ENCODE results near the gene TEX14. TPM values are rescaled to one million over a fixed set of nuclear protein-coding genes. Genes with fewer than 3 reads are reported as not detected.

Gene TEX14
- polyA plus RNA-seq, 1 donor (not counting 4 experiments of a cell fraction or from before 2014, with no cell fraction given), result 0.16 TPM

DNA sequence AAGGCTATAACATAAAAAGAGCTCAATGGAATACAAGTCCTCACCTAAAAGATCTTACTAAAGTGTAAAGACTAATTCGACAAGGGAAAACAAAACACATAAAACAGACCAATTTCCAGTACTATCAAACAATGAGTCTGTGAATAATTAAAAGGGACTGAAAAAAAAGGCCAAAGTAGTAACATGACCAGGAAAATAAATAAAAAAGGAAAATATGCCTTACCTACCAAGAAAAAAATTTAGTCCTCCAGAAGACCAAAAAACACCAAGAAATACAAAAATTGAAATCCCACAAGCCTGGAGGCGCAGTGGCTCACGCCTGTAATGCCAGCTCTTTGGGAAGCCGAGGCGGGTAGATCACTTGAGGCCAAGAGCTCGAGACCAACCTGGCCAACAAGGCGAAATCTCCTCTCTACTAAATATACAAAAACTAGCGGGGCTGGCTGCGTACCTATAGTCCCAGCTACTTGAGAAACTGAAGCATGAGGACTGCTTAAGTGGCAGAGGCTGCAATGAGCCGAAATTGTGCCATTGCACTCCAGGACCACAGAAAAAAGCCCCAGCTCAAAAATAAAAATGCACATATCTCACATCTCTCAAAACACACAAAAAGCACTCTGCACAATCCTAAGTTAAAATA, 60.8 kb downstream of the TEX14 start:
- H3K4me3 ChIP-seq (ENCODE audit: control insufficient read depth in 2 of 3, extremely low read depth in 1 of 3, insufficient read depth in 2 of 3, low read depth in 1 of 3, low read length in 3 of 3), result no peak overlapping the region
- no peaks in the 10 kb centered on the region for H3K9me3 ChIP-seq (ENCODE audit: control insufficient read depth, low read depth, low read length)
- H2AFZ ChIP-seq (ENCODE audit: control insufficient read depth, low read length), result no peak overlapping the region
- no peaks in the 10 kb centered on the region for H3K9me1 ChIP-seq (ENCODE audit: control insufficient read depth, extremely low read depth, insufficient read depth, low read length)
- DNase-seq (ENCODE audit: low read depth, low spot score) (no peak), FAIRE-seq (no peak)
- H3K36me3 ChIP-seq (ENCODE audit: control insufficient read depth in 2 of 2, extremely low read depth in 1 of 2, insufficient read depth in 2 of 2, low read length in 2 of 2), result no peaks in the 10 kb centered on the region
- H3K4me1 ChIP-seq (ENCODE audit: control insufficient read depth, extremely low read depth, insufficient read depth, low read length), result peaks cover 6% of the 10 kb centered on the region
- H3K27me3 ChIP-seq (ENCODE audit: control insufficient read depth, extremely low read depth, insufficient read depth, low read length), result no peaks in the 10 kb centered on the region
- H3K27ac ChIP-seq (ENCODE audit: control insufficient read depth, insufficient read depth, low read length), result no peak overlapping the region
- dilution Hi-C loops (cut with MboI; ENCODE audit: extremely low pct_ligation_motif_present, low sequenced_read_pairs), result no loop called here
- no peak for TF ChIP-seq EZH2 (IDR thresholded peaks at IDR 0.05; ENCODE audit: low read length)
- TF ChIP-seq, protein P1, sequence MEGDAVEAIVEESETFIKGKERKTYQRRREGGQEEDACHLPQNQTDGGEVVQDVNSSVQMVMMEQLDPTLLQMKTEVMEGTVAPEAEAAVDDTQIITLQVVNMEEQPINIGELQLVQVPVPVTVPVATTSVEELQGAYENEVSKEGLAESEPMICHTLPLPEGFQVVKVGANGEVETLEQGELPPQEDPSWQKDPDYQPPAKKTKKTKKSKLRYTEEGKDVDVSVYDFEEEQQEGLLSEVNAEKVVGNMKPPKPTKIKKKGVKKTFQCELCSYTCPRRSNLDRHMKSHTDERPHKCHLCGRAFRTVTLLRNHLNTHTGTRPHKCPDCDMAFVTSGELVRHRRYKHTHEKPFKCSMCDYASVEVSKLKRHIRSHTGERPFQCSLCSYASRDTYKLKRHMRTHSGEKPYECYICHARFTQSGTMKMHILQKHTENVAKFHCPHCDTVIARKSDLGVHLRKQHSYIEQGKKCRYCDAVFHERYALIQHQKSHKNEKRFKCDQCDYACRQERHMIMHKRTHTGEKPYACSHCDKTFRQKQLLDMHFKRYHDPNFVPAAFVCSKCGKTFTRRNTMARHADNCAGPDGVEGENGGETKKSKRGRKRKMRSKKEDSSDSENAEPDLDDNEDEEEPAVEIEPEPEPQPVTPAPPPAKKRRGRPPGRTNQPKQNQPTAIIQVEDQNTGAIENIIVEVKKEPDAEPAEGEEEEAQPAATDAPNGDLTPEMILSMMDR (optimal IDR thresholded peaks at IDR 0.05 in 1 of 3, IDR thresholded peaks at IDR 0.05 in 1 of 3, conservative IDR thresholded peaks at IDR 0.05 in 1 of 3; ENCODE audit: extremely low read depth in 1 of 3, insufficient read depth in 2 of 3, low read length in 3 of 3), result no peak
- no peak overlapping the region for H3K9ac ChIP-seq (ENCODE audit: control insufficient read depth, extremely low read depth, insufficient read depth, low read length)
- no peaks in the 10 kb centered on the region for H3K79me2 ChIP-seq (ENCODE audit: control insufficient read depth, insufficient read depth, low read length)
- no peak overlapping the region for H3K4me2 ChIP-seq (ENCODE audit: control insufficient read depth, extremely low read depth, insufficient read depth, low read depth, low read length)
- no peaks in the 10 kb centered on the region for H4K20me1 ChIP-seq (ENCODE audit: control insufficient read depth, extremely low read depth, insufficient read depth, low read length)

DNA sequence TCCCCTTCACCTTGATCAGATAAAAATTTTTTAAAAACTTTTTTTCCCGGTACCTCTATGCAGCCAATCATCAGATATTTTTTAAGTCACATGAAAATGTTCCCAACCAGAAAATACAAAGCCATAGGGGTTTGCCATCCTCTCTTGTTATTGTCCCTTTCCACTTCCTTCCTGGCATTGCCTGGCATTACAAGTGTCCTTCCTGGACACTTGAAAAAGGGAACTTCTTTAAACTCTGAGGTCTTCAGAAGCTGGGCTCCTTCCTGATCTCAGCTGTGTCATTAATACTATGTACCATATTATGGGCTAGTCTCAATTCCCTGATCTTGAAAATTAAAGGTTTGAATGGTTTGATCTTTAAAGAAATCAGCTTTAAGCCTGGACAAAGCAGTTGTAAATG, 64.9 kb downstream of the TEX14 start:
- no peak for FAIRE-seq
- no peaks in the 10 kb centered on the region for H3K9me1 ChIP-seq (ENCODE audit: control insufficient read depth, extremely low read depth, insufficient read depth, low read length)
- H3K9me3 ChIP-seq (ENCODE audit: control insufficient read depth, low read depth, low read length), result no peaks in the 10 kb centered on the region
- H3K27me3 ChIP-seq (ENCODE audit: control insufficient read depth, extremely low read depth, insufficient read depth, low read length), result no peaks in the 10 kb centered on the region
- H4K20me1 ChIP-seq (ENCODE audit: control insufficient read depth, extremely low read depth, insufficient read depth, low read length), result no peaks in the 10 kb centered on the region
- H3K4me1 ChIP-seq (ENCODE audit: control insufficient read depth, extremely low read depth, insufficient read depth, low read length), result peaks cover 3% of the 10 kb centered on the region
- dilution Hi-C loops (cut with MboI; ENCODE audit: extremely low pct_ligation_motif_present, low sequenced_read_pairs), result no loop called here
- H3K4me3 ChIP-seq (ENCODE audit: control insufficient read depth in 2 of 3, extremely low read depth in 1 of 3, insufficient read depth in 2 of 3, low read depth in 1 of 3, low read length in 3 of 3), result no peak overlapping the region
- no peaks in the 10 kb centered on the region for H3K79me2 ChIP-seq (ENCODE audit: control insufficient read depth, insufficient read depth, low read length)
- H3K4me2 ChIP-seq (ENCODE audit: control insufficient read depth, extremely low read depth, insufficient read depth, low read depth, low read length), result no peak overlapping the region
- no peak overlapping the region for H2AFZ ChIP-seq (ENCODE audit: control insufficient read depth, low read length)
- TF ChIP-seq, protein P1 (optimal IDR thresholded peaks at IDR 0.05 in 1 of 3, IDR thresholded peaks at IDR 0.05 in 1 of 3, conservative IDR thresholded peaks at IDR 0.05 in 1 of 3; ENCODE audit: extremely low read depth in 1 of 3, insufficient read depth in 2 of 3, low read length in 3 of 3), result no peak
- no peak for TF ChIP-seq EZH2 (IDR thresholded peaks at IDR 0.05; ENCODE audit: low read length)
- DNase-seq (ENCODE audit: low read depth, low spot score), result no peak
- H3K9ac ChIP-seq (ENCODE audit: control insufficient read depth, extremely low read depth, insufficient read depth, low read length), result no peak overlapping the region
- no peaks in the 10 kb centered on the region for H3K36me3 ChIP-seq (ENCODE audit: control insufficient read depth in 2 of 2, extremely low read depth in 1 of 2, insufficient read depth in 2 of 2, low read length in 2 of 2)
- H3K27ac ChIP-seq (ENCODE audit: control insufficient read depth, insufficient read depth, low read length), result no peak overlapping the region

Data from keratinocyte (primary cell).